Keratinocyte (primary cell): Measurements from ENCODE around the gene ITSN1.

Experiments
- CTCF ChIP-seq, 3 experiments: IDR thresholded peaks in 1 of 3; conservative IDR thresholded peaks in 1 of 3; optimal IDR thresholded peaks in 1 of 3; 2 replicates in 2 of 3; 3 replicates in 1 of 3; pipeline versions ENCODE3 to v1.5.1; 2011; ENCODE audit warnings: low read length in 3 of 3, mild to moderate bottlenecking in 3 of 3, moderate library complexity in 2 of 3, control low read depth in 1 of 3, inconsistent platforms in 1 of 3; ENCODE audit not compliant: insufficient read depth in 2 of 3; ENCODE audit errors: extremely low read depth in 1 of 3
- EZH2 ChIP-seq: IDR thresholded peaks from one replicate; pipeline ENCODE4 v1.6.1; 2012; ENCODE audit warnings: inconsistent platforms, mild to moderate bottlenecking, low read length, moderate library complexity

- no peak for TF ChIP-seq CTCF (optimal IDR thresholded peaks at IDR 0.05 in 1 of 3, IDR thresholded peaks at IDR 0.05 in 1 of 3, conservative IDR thresholded peaks at IDR 0.05 in 1 of 3; ENCODE audit: extremely low read depth in 1 of 3, insufficient read depth in 2 of 3, low read length in 3 of 3)
- TF ChIP-seq EZH2: no peak
Observed at GRCh38 chr21:33880626-33881025, 238.3 kb downstream of the ITSN1 start.
